ENCODE data around the gene CTBP2. TPM values are rescaled to one million over a fixed set of nuclear protein-coding genes. Genes with fewer than 3 reads are reported as not detected.
"Not testable (repeated sequence)": the region's sequence is repeated elsewhere in the genome, so short reads cannot be mapped to it uniquely, and the experiment has no call there.

Gene CTBP2
- total RNA-seq, 1 donor = 120 TPM

- DNase-seq (ENCODE audit: low read depth in 2 of 3, low spot score in 2 of 3) = no peak
Observed at GRCh38 chr10:125093974-125094705, 66.2 kb downstream of the CTBP2 start.

DNA sequence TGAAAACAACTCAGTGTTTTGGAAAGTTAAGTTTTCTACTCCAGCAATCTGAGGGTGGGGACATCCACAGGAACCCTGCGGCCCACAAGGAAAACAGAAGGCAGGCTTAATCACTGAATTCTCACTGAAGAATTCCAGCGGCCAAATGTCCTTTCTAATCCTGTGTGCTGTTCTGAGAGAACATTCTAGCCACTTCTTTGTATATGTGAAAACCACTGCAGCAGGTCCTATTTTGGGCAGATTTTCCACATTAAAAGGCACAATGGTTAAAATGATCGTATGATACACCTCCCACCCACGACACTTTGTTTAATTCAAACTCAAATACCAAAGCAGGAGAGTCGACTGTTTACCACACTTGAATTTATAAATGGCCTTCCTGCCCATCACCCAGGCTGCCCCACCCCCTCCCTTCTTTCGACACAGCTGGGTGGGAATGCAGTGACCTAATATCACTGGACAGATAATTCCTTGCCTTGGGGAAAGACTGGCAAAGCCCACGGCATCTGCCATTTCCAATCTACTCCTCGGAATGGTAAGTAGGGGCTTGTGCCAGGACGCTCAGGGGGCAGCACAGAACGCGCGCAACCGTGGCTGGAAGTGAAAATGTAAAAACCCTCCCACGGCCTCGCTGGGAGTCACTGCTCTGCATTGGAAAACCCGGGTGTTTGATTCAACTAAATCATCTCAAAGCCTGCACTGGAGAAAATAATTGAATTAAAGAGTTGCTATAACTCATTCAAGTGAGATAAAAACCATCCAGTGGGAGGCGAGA lies 67.0 kb downstream of the CTBP2 start:
- DNase-seq (ENCODE audit: low read depth in 2 of 3, low spot score in 2 of 3) = no peak

GRCh38 chr10:125092564-125093031 lies 67.8 kb downstream of the CTBP2 start:
- no peak for DNase-seq (ENCODE audit: low read depth in 2 of 3, low spot score in 2 of 3)

DNA sequence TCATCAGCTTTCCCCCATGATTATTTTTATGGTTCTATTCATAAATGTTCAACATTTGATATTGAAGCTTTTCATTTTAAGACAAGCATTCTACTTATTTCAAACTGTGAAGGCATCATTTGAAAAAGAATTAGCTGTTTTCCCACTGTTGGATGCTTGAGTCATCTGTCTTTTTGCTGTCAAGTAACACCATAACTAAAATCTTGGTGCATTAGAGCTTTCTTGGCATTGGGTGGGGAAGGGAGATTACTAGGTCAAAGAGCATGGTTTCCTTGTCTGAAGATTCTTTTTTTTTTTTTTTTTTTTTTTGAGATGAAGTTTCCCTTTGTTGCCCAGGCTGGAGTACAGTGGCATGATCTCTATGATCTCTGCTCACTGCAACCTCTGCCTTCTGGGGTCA lies 68.5 kb downstream of the CTBP2 start:
- DNase-seq (ENCODE audit: low read depth in 2 of 3, low spot score in 2 of 3) = no peak

DNA sequence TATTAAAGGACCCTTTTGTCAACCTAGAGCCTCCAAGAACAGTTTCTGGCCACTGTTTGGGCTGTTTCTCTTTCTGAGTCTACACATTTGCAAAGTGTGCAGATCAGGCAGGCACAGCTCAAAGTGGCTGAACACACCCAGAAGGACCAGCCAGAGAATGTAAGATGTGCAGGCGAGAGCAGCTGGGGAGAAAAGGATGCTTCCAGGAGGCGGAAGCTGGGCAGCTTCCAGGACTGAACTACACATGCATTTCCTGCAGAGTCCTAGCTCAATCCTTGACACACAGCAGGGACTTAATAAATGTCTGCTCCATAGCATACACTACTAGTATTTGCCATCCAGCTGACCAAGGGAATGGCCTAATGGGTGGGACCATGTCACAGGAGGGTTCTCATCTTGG lies 70.9 kb downstream of the CTBP2 start:
- no peak for DNase-seq (ENCODE audit: low read depth in 2 of 3, low spot score in 2 of 3)

GRCh38 chr10:125087897-125088215 lies 72.5 kb downstream of the CTBP2 start:
- DNase-seq (ENCODE audit: low read depth in 2 of 3, low spot score in 2 of 3) = no peak

DNA sequence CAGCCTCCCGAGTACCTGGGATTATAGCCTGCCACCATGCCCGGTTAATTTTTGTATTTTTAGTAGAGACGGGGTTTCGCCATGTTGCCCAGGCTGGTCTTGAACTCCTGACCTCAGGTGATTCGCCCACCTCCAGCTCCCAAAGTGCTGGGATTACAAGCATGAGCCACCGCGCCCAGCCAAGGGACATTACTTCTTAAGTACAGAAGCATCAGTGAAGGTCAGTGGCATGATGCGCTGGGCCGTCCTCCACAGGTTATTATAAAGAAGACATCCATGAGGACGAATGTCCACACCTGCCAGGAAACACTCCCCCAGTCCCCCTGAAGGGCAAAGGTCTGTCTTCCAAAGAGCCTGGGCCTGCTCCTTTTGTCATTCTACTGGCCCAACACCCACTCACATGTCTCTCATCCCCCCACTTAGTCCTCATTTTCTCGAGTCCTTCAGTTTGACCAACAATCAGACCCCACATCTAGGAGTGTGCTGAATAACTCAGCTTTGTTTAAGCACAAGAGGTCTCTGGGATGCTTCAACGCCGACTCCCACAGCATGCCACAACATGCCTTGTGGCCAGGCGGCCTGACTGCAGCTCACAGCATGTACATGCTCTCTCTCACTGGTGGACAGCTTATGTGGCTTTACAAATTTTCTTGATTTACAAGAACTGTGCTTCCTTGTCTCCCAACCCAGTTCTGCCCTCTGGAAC lies 73.0 kb downstream of the CTBP2 start:
- no peak for DNase-seq (ENCODE audit: low read depth in 2 of 3, low spot score in 2 of 3)

- DNase-seq (ENCODE audit: low read depth in 2 of 3, low spot score in 2 of 3) = no peak
Observed at GRCh38 chr10:125086691-125087090, 73.7 kb downstream of the CTBP2 start.

DNA sequence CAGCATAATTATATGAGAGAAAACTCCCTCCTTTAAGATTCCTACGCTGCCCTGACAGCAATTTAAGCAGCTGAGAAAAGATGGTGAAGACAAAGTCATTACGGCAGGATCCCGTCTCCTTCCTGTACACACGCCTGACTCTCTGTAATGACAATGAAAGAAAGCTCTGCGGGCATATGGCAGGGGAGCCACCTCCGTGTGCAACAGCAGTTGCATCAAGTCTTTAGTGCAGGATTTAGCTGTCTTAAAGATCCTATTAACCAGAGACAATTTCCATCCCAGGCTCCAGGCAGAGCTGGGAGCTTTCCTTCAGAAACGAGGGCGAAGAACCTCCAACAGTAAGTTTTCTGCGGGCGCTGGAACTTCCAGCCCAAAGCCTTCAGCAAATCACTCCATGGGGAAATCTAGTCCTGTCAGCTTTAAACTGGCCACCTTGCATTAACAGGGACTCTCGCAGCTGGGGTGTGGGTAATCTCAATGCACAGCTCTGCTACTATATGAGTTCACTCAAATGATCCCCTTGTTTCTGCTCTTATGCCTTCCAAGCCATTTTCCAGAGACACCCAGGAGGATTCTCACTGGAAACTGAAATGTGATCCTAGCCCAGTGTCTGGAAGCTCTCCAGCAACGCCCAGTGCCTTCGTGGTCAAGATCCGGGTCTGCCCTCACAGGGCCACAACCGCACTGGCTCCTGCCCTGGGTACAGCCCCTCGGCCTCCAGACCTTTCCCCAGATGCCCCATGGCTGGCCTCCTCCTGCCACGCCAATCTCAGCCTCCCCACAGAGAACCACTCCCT lies 74.9 kb downstream of the CTBP2 start:
- no peak for DNase-seq (ENCODE audit: low read depth in 2 of 3, low spot score in 2 of 3)

GRCh38 chr10:125084614-125085257 lies 75.6 kb downstream of the CTBP2 start:
- no peak for DNase-seq (ENCODE audit: low read depth in 2 of 3, low spot score in 2 of 3)

DNA sequence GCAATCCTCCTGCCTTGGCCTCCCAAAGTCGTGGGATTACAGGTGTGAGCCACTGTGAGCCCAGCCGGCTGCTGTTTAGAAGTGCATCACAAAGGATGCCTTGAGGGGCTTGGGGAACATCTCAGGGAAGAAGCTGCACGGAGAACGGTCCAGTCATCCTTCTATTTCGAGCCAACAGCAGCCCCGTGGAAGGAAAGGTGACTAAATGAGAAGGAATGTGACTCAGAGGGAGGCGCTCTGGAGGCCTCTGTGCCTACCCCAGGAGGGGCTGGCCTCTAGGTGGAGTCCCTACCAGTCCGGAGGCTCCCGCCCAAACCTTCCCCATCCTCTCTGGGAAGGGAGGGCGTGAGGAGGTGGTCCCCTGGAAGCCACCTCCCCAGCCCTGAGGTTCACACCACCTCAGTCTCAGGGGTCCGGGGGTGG lies 76.2 kb downstream of the CTBP2 start:
- no peak for DNase-seq (ENCODE audit: low read depth in 2 of 3, low spot score in 2 of 3)

DNA sequence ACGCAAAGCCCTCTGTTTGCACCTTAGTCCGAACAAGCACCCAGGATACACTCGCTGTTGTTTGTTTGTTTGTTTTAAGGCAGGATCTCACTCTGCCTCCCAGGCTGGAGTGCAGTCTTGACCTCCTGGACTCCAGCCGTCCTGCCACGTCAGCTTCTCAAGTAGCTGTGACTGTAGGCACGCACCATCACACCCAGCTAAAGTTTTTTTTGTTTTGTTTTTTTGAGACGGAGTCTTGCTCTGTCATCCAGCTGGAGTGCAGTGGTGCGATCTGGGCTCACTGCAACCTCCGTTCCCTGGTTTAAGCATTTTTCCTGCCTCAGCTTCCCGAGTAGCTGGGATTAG lies 76.8 kb downstream of the CTBP2 start:
- DNase-seq (ENCODE audit: low read depth in 2 of 3, low spot score in 2 of 3) = no peak

- DNase-seq (ENCODE audit: low read depth in 2 of 3, low spot score in 2 of 3) = no peak
Observed at GRCh38 chr10:125082881-125083575, 77.3 kb downstream of the CTBP2 start.

- DNase-seq (ENCODE audit: low read depth in 2 of 3, low spot score in 2 of 3) = not testable (repeated sequence)
Observed at GRCh38 chr10:125082471-125082870, 77.9 kb downstream of the CTBP2 start.

GRCh38 chr10:125081931-125082330 lies 78.4 kb downstream of the CTBP2 start:
- DNase-seq (ENCODE audit: low read depth in 2 of 3, low spot score in 2 of 3) = no peak

DNA sequence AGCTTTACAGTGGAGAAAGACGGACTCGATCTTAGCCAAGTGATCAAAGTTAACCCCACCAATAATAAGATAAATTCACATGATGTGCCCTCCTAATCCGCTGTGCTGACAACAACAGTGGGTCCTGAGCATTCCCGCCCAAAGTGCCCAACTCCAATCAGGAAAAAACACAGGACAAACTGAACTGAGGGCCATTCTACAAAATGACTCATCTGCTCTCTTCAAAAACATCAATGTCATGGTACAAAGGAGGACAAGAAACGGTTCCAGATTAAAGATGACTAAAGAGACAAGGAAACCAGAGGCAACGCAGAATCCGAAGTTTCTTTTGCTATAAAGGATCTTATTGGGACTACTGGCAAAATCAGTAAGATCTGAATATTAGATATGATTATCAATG lies 79.4 kb downstream of the CTBP2 start:
- DNase-seq (ENCODE audit: low read depth in 2 of 3, low spot score in 2 of 3) = no peak

GRCh38 chr10:125080296-125080695 lies 80.1 kb downstream of the CTBP2 start:
- no peak for DNase-seq (ENCODE audit: low read depth in 2 of 3, low spot score in 2 of 3)

- no peak for DNase-seq (ENCODE audit: low read depth in 2 of 3, low spot score in 2 of 3)
Observed at GRCh38 chr10:125079091-125079600, 81.2 kb downstream of the CTBP2 start.

- DNase-seq (ENCODE audit: low read depth in 2 of 3, low spot score in 2 of 3) = no peak
Observed at GRCh38 chr10:125076891-125077541, 83.3 kb downstream of the CTBP2 start.
